ENCODE results near the gene FBXL17. TPM values are rescaled to one million over a fixed set of nuclear protein-coding genes. Genes with fewer than 3 reads are reported as not detected.

The FBXL17 gene
- polyA plus RNA-seq, 1 of the 3 experiments (the other 2 are of a cell fraction): 4.4 TPM

GRCh38 chr5:107887166-107887943 lies 494.5 kb downstream of the FBXL17 start:
- no peak overlapping the region for H3K4me3 ChIP-seq (ENCODE audit: low read depth in 2 of 2, low read length in 1 of 2)
- no peaks in the 10 kb centered on the region for H3K9me3 ChIP-seq
- TF ChIP-seq EP300 (IDR thresholded peaks at IDR 0.05; ENCODE audit: borderline replicate concordance in 1 of 2, low read depth in 1 of 2, low read length in 1 of 2) (no peak), TCF12 (IDR thresholded peaks at IDR 0.05) (no peak), PBX3 (IDR thresholded peaks at IDR 0.05) (no peak), TAF1 (IDR thresholded peaks at IDR 0.05; ENCODE audit: borderline replicate concordance, low read depth, low read length) (no peak), MAX (IDR thresholded peaks at IDR 0.05; ENCODE audit: low read depth) (no peak), RCOR1 (IDR thresholded peaks at IDR 0.05; ENCODE audit: low read length) (no peak), ZBTB33 (IDR thresholded peaks at IDR 0.05; ENCODE audit: borderline replicate concordance, low read depth) (no peak), GATA2 (CRISPR knock-in tag; IDR thresholded peaks at IDR 0.05) (no peak), FOXJ3 (CRISPR knock-in tag; IDR thresholded peaks at IDR 0.05) (no peak), RFX5 (IDR thresholded peaks at IDR 0.05; ENCODE audit: low read length) (no peak), SIN3A (IDR thresholded peaks at IDR 0.05; ENCODE audit: borderline replicate concordance, low read depth, low read length) (no peak), USF2 (IDR thresholded peaks at IDR 0.05; ENCODE audit: borderline replicate concordance, low read depth, low read length) (no peak), NFIC (IDR thresholded peaks at IDR 0.05; ENCODE audit: borderline replicate concordance) (no peak), SMC3 (IDR thresholded peaks at IDR 0.05; ENCODE audit: low read depth, low read length) (no peak), IRF3 (IDR thresholded peaks at IDR 0.05; ENCODE audit: low read depth, low read length) (no peak), JUND (IDR thresholded peaks at IDR 0.05) (no peak)
- WGBS (ENCODE audit: low lambda C conversion rate): 71% methylated on average over 11 of the region's 11 CpGs
- CTCF ChIA-PET: no interaction called here
- no peak overlapping the region for H3K4me2 ChIP-seq
- H3K9me2 ChIP-seq: no peaks in the 10 kb centered on the region
- H3F3A ChIP-seq (replicated peaks; ENCODE audit: insufficient read depth): no peaks in the 10 kb centered on the region
- no peaks in the 10 kb centered on the region for H3K27me3 ChIP-seq (ENCODE audit: insufficient read depth)
- H3K79me2 ChIP-seq (ENCODE audit: insufficient read depth): no peaks in the 10 kb centered on the region
- H3K36me3 ChIP-seq (replicated peaks in 1 of 2; ENCODE audit: control insufficient read depth in 1 of 2, insufficient read depth in 2 of 2, low read length in 1 of 2): peaks cover 0 to 2% of the 10 kb centered on the region in 2 experiments
- no peak overlapping the region for H3K27ac ChIP-seq (ENCODE audit: low read depth in 2 of 2, low read length in 1 of 2)
- no peak overlapping the region for H3K9ac ChIP-seq
- no peak for DNase-seq
- H2AFZ ChIP-seq (ENCODE audit: low read depth): no peak overlapping the region
- POLR2A ChIA-PET: no interaction called here
- no peaks in the 10 kb centered on the region for H4K20me1 ChIP-seq (ENCODE audit: insufficient read depth)
- peaks cover 0 to 2% of the 10 kb centered on the region in 2 experiments; a peak in 2 of 4 replicates for H3K4me1 ChIP-seq (ENCODE audit: control insufficient read depth in 1 of 2, insufficient read depth in 2 of 2, low read depth in 1 of 2, low read length in 1 of 2)

Measured in SK-N-SH (cell line).